ENCODE data around the gene GALNTL6. TPM values are rescaled to one million over a fixed set of nuclear protein-coding genes. Genes with fewer than 3 reads are reported as not detected.

GALNTL6 gene
- total and polyA plus RNA-seq, 2 donors (not counting 3 experiments of a cell fraction or from before 2014, with no cell fraction given), result not detected

DNA sequence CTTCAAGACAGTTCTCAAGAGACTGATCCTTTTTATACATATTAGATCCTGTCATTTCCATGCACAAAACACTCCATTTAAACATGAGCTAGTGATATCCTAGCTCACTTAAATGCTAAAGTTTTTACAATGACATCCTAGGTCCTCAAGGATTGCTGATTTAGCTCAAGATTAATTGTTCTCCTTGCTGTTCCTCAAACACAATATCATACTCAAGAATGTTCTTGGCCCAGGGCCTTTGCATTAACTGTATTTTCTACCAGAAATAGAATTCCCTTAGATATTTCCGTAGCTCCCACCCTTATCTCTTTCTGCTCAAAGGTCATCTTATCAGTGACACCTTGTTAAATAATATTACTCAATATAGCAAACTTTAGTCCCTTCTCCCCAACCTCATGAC, 270.1 kb downstream of the GALNTL6 start:
- no TSS peak for BruUV-seq (replicated peaks)
- Histone ChIP-seq H3K36me3 (ENCODE audit: control insufficient read depth in 2 of 2, extremely low read depth in 1 of 2, insufficient read depth in 2 of 2, low read length in 2 of 2) (no peaks in the 10 kb centered on the region), H3K27ac (ENCODE audit: insufficient read depth, low read depth, low read length) (no peak overlapping the region), H3K4me3 (replicated peaks in 1 of 3; ENCODE audit: insufficient read depth in 1 of 3, low read depth in 1 of 3, low read length in 3 of 3) (no peak overlapping the region), H3K9me1 (replicated peaks; ENCODE audit: control insufficient read depth, extremely low read depth, insufficient read depth, low read length) (no peaks in the 10 kb centered on the region), H3K4me2 (ENCODE audit: insufficient read depth, low read length) (no peak overlapping the region), H2AFZ (ENCODE audit: low read depth, low read length) (no peak overlapping the region), H3K4me1 (ENCODE audit: control insufficient read depth, extremely low read depth, insufficient read depth, low read length) (no peaks in the 10 kb centered on the region), H3K9me3 (replicated peaks; ENCODE audit: control insufficient read depth, insufficient read depth, low read length) (peaks cover 2% of the 10 kb centered on the region), H3K9ac (replicated peaks; ENCODE audit: extremely low read depth, insufficient read depth, low read length) (no peak overlapping the region), H4K20me1 (replicated peaks; ENCODE audit: control insufficient read depth, extremely low read depth, insufficient read depth, low read length) (no peaks in the 10 kb centered on the region), H3K79me2 (ENCODE audit: control insufficient read depth, insufficient read depth, low read length) (no peaks in the 10 kb centered on the region), H3K27me3 (ENCODE audit: control insufficient read depth in 2 of 2, insufficient read depth in 2 of 2, low read length in 2 of 2) (no peaks in the 10 kb centered on the region)
- no peak for DNase-seq (ENCODE audit: low read depth, low spot score)
- dilution Hi-C loops (cut with MboI; ENCODE audit: extremely low pct_ligation_motif_present, low sequenced_read_pairs), result no loop called here
- TF ChIP-seq JUN (IDR thresholded peaks at IDR 0.05; ENCODE audit: borderline replicate concordance, insufficient read depth, insufficient read length, low read depth) (no peak), POLR2A (IDR thresholded peaks at IDR 0.05; ENCODE audit: low read depth, low read length) (no peak), FOS (IDR thresholded peaks at IDR 0.05; ENCODE audit: borderline replicate concordance, insufficient read depth, low read length) (no peak), POLR2AphosphoS5 (IDR thresholded peaks at IDR 0.05; ENCODE audit: insufficient read depth, low read depth, low read length) (no peak), EZH2 (IDR thresholded peaks at IDR 0.05; ENCODE audit: borderline replicate concordance, low read depth, low read length, severe bottlenecking) (no peak)
- TF ChIP-seq, protein P1, sequence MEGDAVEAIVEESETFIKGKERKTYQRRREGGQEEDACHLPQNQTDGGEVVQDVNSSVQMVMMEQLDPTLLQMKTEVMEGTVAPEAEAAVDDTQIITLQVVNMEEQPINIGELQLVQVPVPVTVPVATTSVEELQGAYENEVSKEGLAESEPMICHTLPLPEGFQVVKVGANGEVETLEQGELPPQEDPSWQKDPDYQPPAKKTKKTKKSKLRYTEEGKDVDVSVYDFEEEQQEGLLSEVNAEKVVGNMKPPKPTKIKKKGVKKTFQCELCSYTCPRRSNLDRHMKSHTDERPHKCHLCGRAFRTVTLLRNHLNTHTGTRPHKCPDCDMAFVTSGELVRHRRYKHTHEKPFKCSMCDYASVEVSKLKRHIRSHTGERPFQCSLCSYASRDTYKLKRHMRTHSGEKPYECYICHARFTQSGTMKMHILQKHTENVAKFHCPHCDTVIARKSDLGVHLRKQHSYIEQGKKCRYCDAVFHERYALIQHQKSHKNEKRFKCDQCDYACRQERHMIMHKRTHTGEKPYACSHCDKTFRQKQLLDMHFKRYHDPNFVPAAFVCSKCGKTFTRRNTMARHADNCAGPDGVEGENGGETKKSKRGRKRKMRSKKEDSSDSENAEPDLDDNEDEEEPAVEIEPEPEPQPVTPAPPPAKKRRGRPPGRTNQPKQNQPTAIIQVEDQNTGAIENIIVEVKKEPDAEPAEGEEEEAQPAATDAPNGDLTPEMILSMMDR (IDR thresholded peaks at IDR 0.05; ENCODE audit: extremely low read depth in 1 of 2, insufficient read depth in 1 of 2, low read depth in 1 of 2, low read length in 2 of 2), result no peak
- CTCF ChIA-PET, result no interaction called here
- intact Hi-C loops (cut with micrococcal nuclease), result no loop called here
- FAIRE-seq, result no peak
- POLR2A ChIA-PET, result no interaction called here

DNA sequence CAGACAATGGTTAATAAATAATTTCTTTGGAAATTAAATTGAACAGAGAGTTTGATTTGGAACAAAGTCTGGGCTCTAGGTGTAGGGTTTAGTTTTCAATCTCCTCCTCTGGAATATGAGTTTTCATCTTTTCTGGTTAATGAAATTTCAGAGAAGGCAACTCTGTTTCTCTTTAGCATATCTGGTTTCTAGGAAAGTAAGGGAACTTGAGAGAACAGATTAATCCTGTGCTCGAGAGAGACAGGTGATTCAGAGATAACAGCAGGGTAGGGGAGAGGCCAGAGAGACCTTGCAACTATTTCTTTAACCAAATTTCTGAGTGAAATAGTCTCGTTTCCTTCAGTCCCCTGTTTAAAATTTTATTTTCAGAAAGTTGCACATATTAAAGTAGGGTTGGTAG, 275.4 kb downstream of the GALNTL6 start:
- dilution Hi-C loops (cut with MboI; ENCODE audit: extremely low pct_ligation_motif_present, low sequenced_read_pairs), result no loop called here
- peaks cover 2% of the 10 kb centered on the region for H3K9me3 ChIP-seq (replicated peaks; ENCODE audit: control insufficient read depth, insufficient read depth, low read length)
- no peak overlapping the region for H3K9ac ChIP-seq (replicated peaks; ENCODE audit: extremely low read depth, insufficient read depth, low read length)
- BruUV-seq (replicated peaks), result no TSS peak
- no peak overlapping the region for H2AFZ ChIP-seq (ENCODE audit: low read depth, low read length)
- FAIRE-seq (no peak), DNase-seq (ENCODE audit: low read depth, low spot score) (no peak)
- no peaks in the 10 kb centered on the region for H3K27me3 ChIP-seq (ENCODE audit: control insufficient read depth in 2 of 2, insufficient read depth in 2 of 2, low read length in 2 of 2)
- no peak overlapping the region for H3K4me3 ChIP-seq (replicated peaks in 1 of 3; ENCODE audit: insufficient read depth in 1 of 3, low read depth in 1 of 3, low read length in 3 of 3)
- no peaks in the 10 kb centered on the region for H3K9me1 ChIP-seq (replicated peaks; ENCODE audit: control insufficient read depth, extremely low read depth, insufficient read depth, low read length)
- H3K36me3 ChIP-seq (ENCODE audit: control insufficient read depth in 2 of 2, extremely low read depth in 1 of 2, insufficient read depth in 2 of 2, low read length in 2 of 2), result no peaks in the 10 kb centered on the region
- no peaks in the 10 kb centered on the region for H3K79me2 ChIP-seq (ENCODE audit: control insufficient read depth, insufficient read depth, low read length)
- ChIA-PET CTCF (no interaction called here), POLR2A (no interaction called here)
- intact Hi-C loops (cut with micrococcal nuclease), result no loop called here
- no peak overlapping the region for H3K4me2 ChIP-seq (ENCODE audit: insufficient read depth, low read length)
- no peaks in the 10 kb centered on the region for H4K20me1 ChIP-seq (replicated peaks; ENCODE audit: control insufficient read depth, extremely low read depth, insufficient read depth, low read length)
- TF ChIP-seq JUN (IDR thresholded peaks at IDR 0.05; ENCODE audit: borderline replicate concordance, insufficient read depth, insufficient read length, low read depth) (no peak), POLR2A (IDR thresholded peaks at IDR 0.05; ENCODE audit: low read depth, low read length) (no peak), GATA2 (IDR thresholded peaks at IDR 0.05; ENCODE audit: insufficient read depth, insufficient read length, low read depth, low read length) (no peak), FOS (IDR thresholded peaks at IDR 0.05; ENCODE audit: borderline replicate concordance, insufficient read depth, low read length) (no peak), EZH2 (IDR thresholded peaks at IDR 0.05; ENCODE audit: borderline replicate concordance, low read depth, low read length, severe bottlenecking) (no peak)
- TF ChIP-seq, protein P2, sequence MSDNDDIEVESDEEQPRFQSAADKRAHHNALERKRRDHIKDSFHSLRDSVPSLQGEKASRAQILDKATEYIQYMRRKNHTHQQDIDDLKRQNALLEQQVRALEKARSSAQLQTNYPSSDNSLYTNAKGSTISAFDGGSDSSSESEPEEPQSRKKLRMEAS (IDR thresholded peaks at IDR 0.05; ENCODE audit: insufficient read depth, insufficient read length), result no peak
- TF ChIP-seq, protein P1 (IDR thresholded peaks at IDR 0.05; ENCODE audit: extremely low read depth in 1 of 2, insufficient read depth in 1 of 2, low read depth in 1 of 2, low read length in 2 of 2), result no peak
- no peak overlapping the region for H3K27ac ChIP-seq (ENCODE audit: insufficient read depth, low read depth, low read length)
- H3K4me1 ChIP-seq (ENCODE audit: control insufficient read depth, extremely low read depth, insufficient read depth, low read length), result no peaks in the 10 kb centered on the region

Data from endothelial cell of umbilical vein (primary cell).